Liver (tissue), 9 donors: ENCODE data around the gene DNAJB13. TPM values are rescaled to one million over a fixed set of nuclear protein-coding genes. Genes with fewer than 3 reads are reported as not detected.

Experiments used
- DNase-seq: peaks from one replicate; pipeline ENCODE4 v3.0.0-alpha.2; 2017; ENCODE audit warnings: low spot score
- H3K27ac ChIP-seq, 2 donors: one replicate each; pipeline ENCODE4 v1.7.0; 2013; ENCODE audit warnings: inconsistent platforms in 2 of 2, low read length in 2 of 2, control low read depth in 1 of 2, low read depth in 1 of 2, mild to moderate bottlenecking in 1 of 2
- H3K27me3 ChIP-seq, 4 donors: one replicate each; pipeline versions ENCODE4 v1.6.1 to v1.7.0; 2013; ENCODE audit warnings: low read length in 3 of 4, inconsistent platforms in 1 of 4, mild to moderate bottlenecking in 1 of 4, moderate library complexity in 1 of 4; ENCODE audit not compliant: control insufficient read depth in 4 of 4, insufficient read depth in 4 of 4
- H3K36me3 ChIP-seq, 4 donors: one replicate each; pipeline versions ENCODE4 v1.6.1 to v1.7.0; 2013; ENCODE audit warnings: low read length in 3 of 4, mild to moderate bottlenecking in 3 of 4, low read depth in 1 of 4, moderate library complexity in 1 of 4; ENCODE audit not compliant: control insufficient read depth in 4 of 4, insufficient read depth in 3 of 4
- H3K4me1 ChIP-seq, 4 donors: one replicate each; pipeline versions ENCODE4 v1.6.1 to v1.7.0; 2013; ENCODE audit warnings: low read length in 3 of 4, mild to moderate bottlenecking in 3 of 4, moderate library complexity in 1 of 4; ENCODE audit not compliant: control insufficient read depth in 4 of 4, insufficient read depth in 4 of 4
- H3K4me3 ChIP-seq, 3 donors: one replicate each; pipeline versions ENCODE4 v1.6.1 to v1.7.0; 2013; ENCODE audit warnings: low read length in 3 of 3, control low read depth in 1 of 3, low read depth in 1 of 3, mild to moderate bottlenecking in 1 of 3
- H3K9ac ChIP-seq, 2 donors: one replicate each; pipeline ENCODE4 v1.7.0; 2013; ENCODE audit warnings: low read length in 2 of 2, mild to moderate bottlenecking in 2 of 2, moderate library complexity in 2 of 2, control low read depth in 1 of 2, low read depth in 1 of 2
- H3K9me3 ChIP-seq, 4 donors: one replicate each; pipeline versions ENCODE4 v1.6.1 to v1.7.0; 2013; ENCODE audit warnings: low read length in 3 of 4; ENCODE audit not compliant: control insufficient read depth in 4 of 4
- EGR1 ChIP-seq, 2 donors: IDR thresholded peaks; 2 replicates each; pipeline ENCODE4 v1.6.1; 2016 to 2018; ENCODE audit warnings: antibody characterized with exemption in 2 of 2, low read depth in 2 of 2
- FOXA2 ChIP-seq: IDR thresholded peaks from 2 replicates; pipeline ENCODE4 v1.6.1; 2016; ENCODE audit warnings: antibody characterized with exemption
- GABPA ChIP-seq, 2 donors: IDR thresholded peaks in 1 of 2; conservative IDR thresholded peaks in 1 of 2; 2 replicates each; pipeline ENCODE4 v1.6.1; 2016; ENCODE audit warnings: antibody characterized with exemption in 2 of 2, mild to moderate bottlenecking in 1 of 2, moderate library complexity in 1 of 2
- HNF4A ChIP-seq, 2 donors: conservative IDR thresholded peaks; 2 replicates each; pipeline ENCODE4 v1.6.1; 2016; ENCODE audit warnings: antibody characterized with exemption in 2 of 2, mild to moderate bottlenecking in 2 of 2
- JUND ChIP-seq, 2 donors: IDR thresholded peaks; 2 replicates each; pipeline ENCODE4 v1.6.1; 2016; ENCODE audit warnings: antibody characterized with exemption in 2 of 2
- NR2F2 ChIP-seq: IDR thresholded peaks from 2 replicates; pipeline ENCODE4 v1.6.1; 2016; ENCODE audit warnings: antibody characterized with exemption
- RAD21 ChIP-seq, 2 donors: IDR thresholded peaks; 2 replicates each; pipeline ENCODE4 v1.6.1; 2016; ENCODE audit warnings: antibody characterized with exemption in 2 of 2, mild to moderate bottlenecking in 2 of 2
- RXRA ChIP-seq, 2 donors: IDR thresholded peaks; 2 replicates each; pipeline ENCODE4 v1.6.1; 2017 to 2018; ENCODE audit warnings: antibody characterized with exemption in 2 of 2, mild to moderate bottlenecking in 1 of 2
- SP1 ChIP-seq: IDR thresholded peaks from 2 replicates; pipeline ENCODE4 v1.6.1; 2018; ENCODE audit warnings: antibody characterized with exemption, mild to moderate bottlenecking
- TAF1 ChIP-seq: conservative IDR thresholded peaks from 2 replicates; pipeline ENCODE4 v1.6.1; 2016; ENCODE audit warnings: antibody characterized with exemption, mild to moderate bottlenecking
- YY1 ChIP-seq: IDR thresholded peaks from 2 replicates; pipeline ENCODE4 v1.6.1; 2016; ENCODE audit warnings: antibody characterized with exemption, mild to moderate bottlenecking
- WGBS: extraction: QIAGEN DNeasy Blood & Tissue Kit; methylation state at CpG from one replicate; pipeline ENCODE4 v1.1.7; 2013; 5-methylcytosine and 5-hydroxymethylcytosine counted together
- polyA plus RNA-seq, 2 donors: library from polyadenylated mRNA; stranded (reverse) in 1 of 2; unstranded in 1 of 2; fragments of 200-250 nt in 1 of 2; fragments of >200 nt in 1 of 2; fragmentation: Nextera tagmentation in 1 of 2; extraction: Ambion mirVana in 1 of 2; gene quantifications; one replicate each; pipeline versions ENCODE4 v1.2.1 to v1.2.3, GENCODE V29; 2013 to 2015
- total RNA-seq, 2 donors: library from RNA; depleted of rRNA; stranded (reverse); fragments of >200 nt; gene quantifications; one replicate each; pipeline ENCODE4 v1.2.3, GENCODE V29; 2014
- TF ChIP-seq, protein P1 (sequence below): IDR thresholded peaks from 2 replicates; pipeline ENCODE4 v1.6.1; 2016; ENCODE audit warnings: antibody characterized with exemption
- TF ChIP-seq, protein P2 (sequence below): IDR thresholded peaks from 2 replicates; pipeline ENCODE4 v1.6.1; 2016; ENCODE audit warnings: antibody characterized with exemption, mild to moderate bottlenecking
- TF ChIP-seq, protein P3 (sequence below): fragments of 150-350 bp; IDR thresholded peaks from 2 replicates; pipeline ENCODE4 v1.5.1; 2017; ENCODE audit warnings: improper control_type of control experiment, low read depth, low read length; ENCODE audit not compliant: missing input control
- donor health status: healthy.
- donor health status: healthy.
- donor health status: healthy.
- donor health status: healthy.
- donor health status: healthy.

Gene DNAJB13
- total and polyA plus RNA-seq, 4 donors: 0.08 TPM; not detected in 3

DNA sequence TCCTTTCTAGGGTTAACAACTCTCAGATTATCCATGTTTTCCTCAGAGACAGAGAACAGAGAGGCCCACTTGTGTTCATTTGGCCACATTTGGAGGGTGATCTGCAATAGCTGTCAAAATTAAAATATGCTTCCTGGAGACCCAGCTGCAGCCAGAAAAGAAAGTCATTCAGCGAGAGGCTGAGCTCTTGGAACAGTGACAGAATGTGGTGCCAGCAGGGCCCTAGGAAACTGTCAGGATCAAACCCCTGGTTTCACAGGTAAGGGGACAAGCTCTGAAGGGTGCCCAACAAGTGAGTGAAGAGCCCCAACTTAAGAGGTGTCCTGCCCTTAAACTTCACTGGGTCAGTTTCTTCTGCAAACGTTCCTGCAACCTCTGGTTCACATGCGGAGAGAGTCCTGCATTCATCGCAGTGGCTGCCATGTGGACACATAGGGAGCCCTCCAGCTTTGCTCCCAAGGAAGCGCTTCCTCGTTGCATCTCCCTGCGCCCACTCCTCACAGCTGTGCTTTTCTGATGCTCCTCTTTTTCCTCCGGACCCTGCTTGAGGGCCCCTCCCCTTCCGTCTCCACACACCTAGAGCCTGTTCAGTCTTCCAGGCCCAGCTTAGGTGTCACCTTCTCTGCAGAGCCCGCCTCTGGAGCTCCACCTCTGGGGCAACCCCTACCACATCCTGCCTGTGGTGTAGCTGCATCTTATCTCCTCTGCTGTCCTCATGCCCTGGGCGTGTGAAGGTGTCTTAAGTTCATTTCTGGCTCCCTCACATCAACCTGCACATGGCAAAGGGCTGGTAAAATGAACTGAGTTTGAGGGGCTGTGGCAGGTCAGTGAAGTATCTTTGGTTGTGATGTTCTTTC, 54.2 kb downstream of the DNAJB13 start:
- Histone ChIP-seq H3K27me3 (no peaks in the 10 kb centered on the region), H3K9me3 (no peaks in the 10 kb centered on the region), H3K27ac (no peak overlapping the region), H3K36me3 (peaks cover 0 to 5% (median 0%) of the 10 kb centered on the region in 4 donors), H3K9ac (no peak overlapping the region), H3K4me1 (peaks cover 0 to 5% (median 3%) of the 10 kb centered on the region in 4 donors), H3K4me3 (no peak overlapping the region)
- 85% methylated on average over 11 of the region's 11 CpGs for WGBS
- TF ChIP-seq SP1 (no peak), HNF4A (conservative IDR thresholded peaks at IDR 0.05) (no peak), JUND (IDR thresholded peaks at IDR 0.05) (no peak), RXRA (IDR thresholded peaks at IDR 0.05) (no peak), FOXA2 (no peak), EGR1 (IDR thresholded peaks at IDR 0.05; ENCODE audit: low read depth in 2 of 2) (no peak), NR2F2 (no peak), YY1 (no peak)
- DNase-seq: peak; percentile 33

DNA sequence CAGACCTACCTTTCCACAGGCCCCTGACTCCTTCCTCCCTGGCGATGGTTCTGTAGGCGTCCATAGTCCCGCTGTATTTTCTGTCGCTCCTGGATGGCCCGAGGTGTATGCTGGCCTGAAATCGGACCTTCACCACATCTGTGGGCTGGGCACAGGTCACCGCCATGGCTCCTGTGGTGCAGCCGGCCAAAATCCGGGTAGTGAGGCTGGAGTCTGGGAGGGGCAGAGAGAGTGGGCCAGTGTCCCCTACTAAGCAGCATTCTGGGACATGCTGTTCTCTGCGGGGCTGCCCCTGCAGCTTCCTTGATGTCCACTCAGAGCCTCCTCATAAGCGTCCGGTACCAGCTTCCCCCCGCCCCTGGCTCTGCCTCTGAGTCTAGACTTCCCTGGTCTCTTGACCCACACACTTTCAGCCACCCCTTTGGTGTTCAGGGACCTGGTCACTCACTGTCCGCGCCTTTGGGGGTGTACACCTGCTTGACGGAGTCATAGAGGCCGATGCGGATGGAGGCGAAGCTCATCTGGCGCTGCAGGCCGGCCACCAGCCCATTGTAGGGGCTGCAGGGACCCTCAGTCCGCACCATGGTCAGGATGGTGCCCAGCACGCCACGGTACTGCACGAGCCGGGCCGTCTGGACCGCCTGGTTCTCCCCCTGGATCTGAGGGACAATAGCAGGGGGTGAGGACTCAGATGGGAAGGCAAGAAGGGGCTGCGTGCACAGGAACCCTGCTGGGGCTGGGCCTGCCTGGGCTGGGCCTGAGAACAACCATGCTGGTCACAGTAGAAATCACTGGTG, 55.1 kb downstream of the DNAJB13 start:
- TF ChIP-seq JUND (IDR thresholded peaks at IDR 0.05) (no peak), NR2F2 (no peak), HNF4A (conservative IDR thresholded peaks at IDR 0.05) (no peak), GABPA (IDR thresholded peaks at IDR 0.05 in 1 of 2, conservative IDR thresholded peaks at IDR 0.05 in 1 of 2) (no peak), FOXA2 (no peak), TAF1 (no peak), RAD21 (IDR thresholded peaks at IDR 0.05) (no peak), RXRA (IDR thresholded peaks at IDR 0.05) (no peak), SP1 (no peak)
- TF ChIP-seq, protein P1, sequence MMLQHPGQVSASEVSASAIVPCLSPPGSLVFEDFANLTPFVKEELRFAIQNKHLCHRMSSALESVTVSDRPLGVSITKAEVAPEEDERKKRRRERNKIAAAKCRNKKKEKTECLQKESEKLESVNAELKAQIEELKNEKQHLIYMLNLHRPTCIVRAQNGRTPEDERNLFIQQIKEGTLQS: no peak
- TF ChIP-seq, protein P2, sequence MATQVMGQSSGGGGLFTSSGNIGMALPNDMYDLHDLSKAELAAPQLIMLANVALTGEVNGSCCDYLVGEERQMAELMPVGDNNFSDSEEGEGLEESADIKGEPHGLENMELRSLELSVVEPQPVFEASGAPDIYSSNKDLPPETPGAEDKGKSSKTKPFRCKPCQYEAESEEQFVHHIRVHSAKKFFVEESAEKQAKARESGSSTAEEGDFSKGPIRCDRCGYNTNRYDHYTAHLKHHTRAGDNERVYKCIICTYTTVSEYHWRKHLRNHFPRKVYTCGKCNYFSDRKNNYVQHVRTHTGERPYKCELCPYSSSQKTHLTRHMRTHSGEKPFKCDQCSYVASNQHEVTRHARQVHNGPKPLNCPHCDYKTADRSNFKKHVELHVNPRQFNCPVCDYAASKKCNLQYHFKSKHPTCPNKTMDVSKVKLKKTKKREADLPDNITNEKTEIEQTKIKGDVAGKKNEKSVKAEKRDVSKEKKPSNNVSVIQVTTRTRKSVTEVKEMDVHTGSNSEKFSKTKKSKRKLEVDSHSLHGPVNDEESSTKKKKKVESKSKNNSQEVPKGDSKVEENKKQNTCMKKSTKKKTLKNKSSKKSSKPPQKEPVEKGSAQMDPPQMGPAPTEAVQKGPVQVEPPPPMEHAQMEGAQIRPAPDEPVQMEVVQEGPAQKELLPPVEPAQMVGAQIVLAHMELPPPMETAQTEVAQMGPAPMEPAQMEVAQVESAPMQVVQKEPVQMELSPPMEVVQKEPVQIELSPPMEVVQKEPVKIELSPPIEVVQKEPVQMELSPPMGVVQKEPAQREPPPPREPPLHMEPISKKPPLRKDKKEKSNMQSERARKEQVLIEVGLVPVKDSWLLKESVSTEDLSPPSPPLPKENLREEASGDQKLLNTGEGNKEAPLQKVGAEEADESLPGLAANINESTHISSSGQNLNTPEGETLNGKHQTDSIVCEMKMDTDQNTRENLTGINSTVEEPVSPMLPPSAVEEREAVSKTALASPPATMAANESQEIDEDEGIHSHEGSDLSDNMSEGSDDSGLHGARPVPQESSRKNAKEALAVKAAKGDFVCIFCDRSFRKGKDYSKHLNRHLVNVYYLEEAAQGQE: no peak
- TF ChIP-seq, protein P3, sequence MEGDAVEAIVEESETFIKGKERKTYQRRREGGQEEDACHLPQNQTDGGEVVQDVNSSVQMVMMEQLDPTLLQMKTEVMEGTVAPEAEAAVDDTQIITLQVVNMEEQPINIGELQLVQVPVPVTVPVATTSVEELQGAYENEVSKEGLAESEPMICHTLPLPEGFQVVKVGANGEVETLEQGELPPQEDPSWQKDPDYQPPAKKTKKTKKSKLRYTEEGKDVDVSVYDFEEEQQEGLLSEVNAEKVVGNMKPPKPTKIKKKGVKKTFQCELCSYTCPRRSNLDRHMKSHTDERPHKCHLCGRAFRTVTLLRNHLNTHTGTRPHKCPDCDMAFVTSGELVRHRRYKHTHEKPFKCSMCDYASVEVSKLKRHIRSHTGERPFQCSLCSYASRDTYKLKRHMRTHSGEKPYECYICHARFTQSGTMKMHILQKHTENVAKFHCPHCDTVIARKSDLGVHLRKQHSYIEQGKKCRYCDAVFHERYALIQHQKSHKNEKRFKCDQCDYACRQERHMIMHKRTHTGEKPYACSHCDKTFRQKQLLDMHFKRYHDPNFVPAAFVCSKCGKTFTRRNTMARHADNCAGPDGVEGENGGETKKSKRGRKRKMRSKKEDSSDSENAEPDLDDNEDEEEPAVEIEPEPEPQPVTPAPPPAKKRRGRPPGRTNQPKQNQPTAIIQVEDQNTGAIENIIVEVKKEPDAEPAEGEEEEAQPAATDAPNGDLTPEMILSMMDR: no peak
- Histone ChIP-seq H3K27me3 (no peaks in the 10 kb centered on the region), H3K4me1 (peaks cover 0 to 5% (median 3%) of the 10 kb centered on the region in 4 donors), H3K4me3 (no peak overlapping the region), H3K9ac (no peak overlapping the region), H3K36me3 (peaks cover 0 to 5% (median 0%) of the 10 kb centered on the region in 4 donors), H3K9me3 (no peaks in the 10 kb centered on the region), H3K27ac (no peak overlapping the region)
- 98% methylated on average over 29 of the region's 29 CpGs for WGBS
- peak; percentile 31 for DNase-seq
